HCT116 (cell line): Measurements from ENCODE around the gene PRR5L. TPM values are rescaled to one million over a fixed set of nuclear protein-coding genes. Genes with fewer than 3 reads are reported as not detected.

Experiments used
- ATAC-seq: fragments of 200-7000 bp; cut with Tn5 transposase; 2 replicates; pipeline ENCODE4 v1.9.1; 2020; ENCODE audit warnings: mild to moderate bottlenecking, moderate library complexity
- BruUV-seq: library from RNA; stranded (reverse); fragments of 400-500 nt; replicated peaks from 2 replicates; lab custom pipeline; 2021; lab: Mats Ljungman, UMichigan
- CTCF ChIA-PET: fragments of 300-600 bp; sonication (Branson Sonifier 250); formaldehyde crosslinking; loops from one replicate; lab custom pipeline; 2021; ENCODE audit warnings: antibody characterized with exemption; lab: Charles Lee
- POLR2A ChIA-PET: fragments of 300-600, 350-600 bp; sonication (Branson Sonifier 250); formaldehyde crosslinking; loops from one replicate; lab custom pipeline; 2021; ENCODE audit warnings: antibody characterized with exemption; lab: Charles Lee
- RAD21 ChIA-PET, 2 experiments: fragments of 300-600 bp; sonication (Branson Sonifier 250); formaldehyde crosslinking; loops; one replicate each; lab custom pipeline; 2023; ENCODE audit warnings: low total read pairs in 2 of 2; ENCODE audit not compliant: uncharacterized antibody in 2 of 2, unreplicated experiment in 2 of 2, low non-redundant PET in 1 of 2; lab: Charles Lee
- DNase-seq: peaks from one replicate; pipeline ENCODE4 v3.0.0-alpha.2; 2010; ENCODE audit warnings: low read depth, low spot score
- H2AFZ ChIP-seq: fragments of 200-600 bp; shearing (Covaris generic), sonication (generic); 2 replicates; pipeline ENCODE4 v1.6.1; 2017; ENCODE audit warnings: low read depth, mixed run types, mixed read lengths, antibody characterized with exemption, low read length; ENCODE audit not compliant: poor library complexity, severe bottlenecking
- H3K27ac ChIP-seq: 2 replicates; pipeline ENCODE4 v1.5.1; 2012; ENCODE audit warnings: low read depth, low read length
- H3K27me3 ChIP-seq: fragments of 200-600 bp; sonication (generic); 2 replicates; pipeline ENCODE4 v1.6.1; 2016; ENCODE audit warnings: mixed run types, low read length, mixed read lengths; ENCODE audit not compliant: insufficient read depth
- H3K36me3 ChIP-seq, 2 experiments: fragments of 200-500 bp in 1 of 2; fragments of 200-600 bp in 1 of 2; sonication (Bioruptor generic) in 1 of 2; sonication (generic) in 1 of 2; 2 replicates each; pipeline versions ENCODE4 v1.5.1 to v1.6.1; 2014 to 2016; ENCODE audit warnings: low read length in 2 of 2, inconsistent platforms in 1 of 2, mixed read lengths in 1 of 2, mixed run types in 1 of 2; ENCODE audit not compliant: insufficient read depth in 2 of 2, control insufficient read depth in 1 of 2
- H3K4me1 ChIP-seq, 2 experiments: fragments of 200-600 bp in 1 of 2; sonication (generic) in 1 of 2; 2 replicates each; pipeline versions ENCODE4 v1.5.1 to v1.6.1; 2012 to 2017; ENCODE audit warnings: low read length in 2 of 2, inconsistent platforms in 1 of 2, mild to moderate bottlenecking in 1 of 2, mixed read lengths in 1 of 2, mixed run types in 1 of 2, moderate library complexity in 1 of 2; ENCODE audit not compliant: insufficient read depth in 2 of 2, control insufficient read depth in 1 of 2
- H3K4me2 ChIP-seq: fragments of 200-600 bp; sonication (generic); 2 replicates; pipeline ENCODE4 v1.6.1; 2017; ENCODE audit warnings: mixed run types, low read length, mixed read lengths
- H3K4me3 ChIP-seq, 2 experiments: fragments of 200-600 bp in 1 of 2; sonication (generic) in 1 of 2; replicated peaks in 1 of 2; 2 replicates each; pipeline ENCODE4 v1.5.1; 2011 to 2016; ENCODE audit warnings: low read length in 2 of 2, control low read depth in 1 of 2, low read depth in 1 of 2, mild to moderate bottlenecking in 1 of 2, mixed read lengths in 1 of 2, mixed run types in 1 of 2
- H3K79me2 ChIP-seq: fragments of 200-600 bp; sonication (generic); 2 replicates; pipeline ENCODE4 v1.6.1; 2017; ENCODE audit warnings: mild to moderate bottlenecking, mixed run types, low read length, moderate library complexity, mixed read lengths; ENCODE audit not compliant: insufficient read depth
- H3K9ac ChIP-seq: fragments of 200-600 bp; sonication (generic); 2 replicates; pipeline ENCODE4 v1.6.1; 2016; ENCODE audit warnings: low read length, mixed read lengths
- H3K9me2 ChIP-seq: fragments of 200-600 bp; sonication (generic), shearing (Covaris generic); 2 replicates; pipeline ENCODE4 v1.6.1; 2017; ENCODE audit warnings: mixed run types, mild to moderate bottlenecking, moderate library complexity; ENCODE audit not compliant: insufficient read depth
- H3K9me3 ChIP-seq, 2 experiments: fragments of 200-500 bp in 1 of 2; fragments of 200-600 bp in 1 of 2; sonication (Bioruptor generic) in 1 of 2; sonication (generic) in 1 of 2; 2 replicates each; pipeline ENCODE4 v1.6.1; 2014 to 2017; ENCODE audit warnings: low read length in 2 of 2, mixed read lengths in 2 of 2, inconsistent platforms in 1 of 2, low read depth in 1 of 2, mild to moderate bottlenecking in 1 of 2, mixed run types in 1 of 2, moderate library complexity in 1 of 2; ENCODE audit not compliant: control insufficient read depth in 1 of 2, insufficient read depth in 1 of 2
- H4K20me1 ChIP-seq: fragments of 200-600 bp; sonication (generic), shearing (Covaris generic); 2 replicates; pipeline ENCODE4 v1.6.1; 2017; ENCODE audit warnings: mixed run types, mild to moderate bottlenecking, moderate library complexity; ENCODE audit not compliant: insufficient read depth
- EZH2phosphoT487 ChIP-seq: fragments of 200-600 bp; IDR thresholded peaks from 2 replicates; pipeline ENCODE4 v1.6.1; 2018; ENCODE audit warnings: antibody characterized with exemption, borderline replicate concordance
- FOSL1 ChIP-seq: IDR thresholded peaks from 2 replicates; pipeline ENCODE4 v1.6.1; 2012; ENCODE audit warnings: low read depth
- TCF7L2 ChIP-seq: IDR thresholded peaks from 2 replicates; pipeline ENCODE4 v1.7.0; 2011; ENCODE audit warnings: borderline replicate concordance, inconsistent platforms; ENCODE audit not compliant: insufficient read depth, insufficient read length; ENCODE audit errors: extremely low read depth
- ZNF274 ChIP-seq: fragments of 200-500 bp; sonication (Bioruptor generic); IDR thresholded peaks from 2 replicates; pipeline ENCODE4 v1.6.1; 2014; ENCODE audit warnings: mild to moderate bottlenecking, low read depth, low read length, inconsistent platforms
- intact Hi-C: fragments of 100-400 bp; cut with micrococcal nuclease; formaldehyde crosslinking; loops from 2 replicates; pipeline ENCODE4 v1.10.0; 2022
- total RNA-seq: library from RNA; stranded (reverse); gene quantifications from one replicate; pipeline ENCODE4 v1.2.1, GENCODE V29; 2021; ENCODE audit not compliant: unreplicated experiment
- TF ChIP-seq, protein P1 (sequence below): IDR thresholded peaks from 2 replicates; pipeline ENCODE4 v1.6.1; 2012; ENCODE audit warnings: low read depth

The PRR5L gene
- total RNA-seq, 1 experiment from 2014 or later, result 0.47 TPM

DNA sequence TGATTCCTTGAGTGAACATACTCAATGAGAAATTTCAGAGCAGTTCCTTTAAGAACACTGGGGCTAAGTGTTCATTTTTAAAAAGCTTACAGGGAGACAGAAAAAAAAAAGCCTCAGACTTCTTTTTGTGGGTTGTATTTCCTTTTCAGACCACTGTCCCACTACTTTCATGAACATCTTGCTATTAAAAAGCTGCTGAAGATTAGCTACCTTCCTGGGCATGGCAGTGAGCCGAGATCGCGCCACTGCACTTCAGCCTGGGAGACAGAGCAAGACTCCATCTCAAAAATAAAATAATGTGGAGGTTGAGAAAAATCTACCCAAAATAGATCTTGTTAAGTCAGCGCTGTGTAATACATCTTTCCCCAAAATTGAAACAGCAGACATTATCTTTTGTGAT is 203.2 kb downstream of the PRR5L start (continued):
- TF ChIP-seq, protein P1, sequence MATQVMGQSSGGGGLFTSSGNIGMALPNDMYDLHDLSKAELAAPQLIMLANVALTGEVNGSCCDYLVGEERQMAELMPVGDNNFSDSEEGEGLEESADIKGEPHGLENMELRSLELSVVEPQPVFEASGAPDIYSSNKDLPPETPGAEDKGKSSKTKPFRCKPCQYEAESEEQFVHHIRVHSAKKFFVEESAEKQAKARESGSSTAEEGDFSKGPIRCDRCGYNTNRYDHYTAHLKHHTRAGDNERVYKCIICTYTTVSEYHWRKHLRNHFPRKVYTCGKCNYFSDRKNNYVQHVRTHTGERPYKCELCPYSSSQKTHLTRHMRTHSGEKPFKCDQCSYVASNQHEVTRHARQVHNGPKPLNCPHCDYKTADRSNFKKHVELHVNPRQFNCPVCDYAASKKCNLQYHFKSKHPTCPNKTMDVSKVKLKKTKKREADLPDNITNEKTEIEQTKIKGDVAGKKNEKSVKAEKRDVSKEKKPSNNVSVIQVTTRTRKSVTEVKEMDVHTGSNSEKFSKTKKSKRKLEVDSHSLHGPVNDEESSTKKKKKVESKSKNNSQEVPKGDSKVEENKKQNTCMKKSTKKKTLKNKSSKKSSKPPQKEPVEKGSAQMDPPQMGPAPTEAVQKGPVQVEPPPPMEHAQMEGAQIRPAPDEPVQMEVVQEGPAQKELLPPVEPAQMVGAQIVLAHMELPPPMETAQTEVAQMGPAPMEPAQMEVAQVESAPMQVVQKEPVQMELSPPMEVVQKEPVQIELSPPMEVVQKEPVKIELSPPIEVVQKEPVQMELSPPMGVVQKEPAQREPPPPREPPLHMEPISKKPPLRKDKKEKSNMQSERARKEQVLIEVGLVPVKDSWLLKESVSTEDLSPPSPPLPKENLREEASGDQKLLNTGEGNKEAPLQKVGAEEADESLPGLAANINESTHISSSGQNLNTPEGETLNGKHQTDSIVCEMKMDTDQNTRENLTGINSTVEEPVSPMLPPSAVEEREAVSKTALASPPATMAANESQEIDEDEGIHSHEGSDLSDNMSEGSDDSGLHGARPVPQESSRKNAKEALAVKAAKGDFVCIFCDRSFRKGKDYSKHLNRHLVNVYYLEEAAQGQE, result no peak
- TF ChIP-seq EZH2phosphoT487 (no peak), TCF7L2 (no peak)

DNA sequence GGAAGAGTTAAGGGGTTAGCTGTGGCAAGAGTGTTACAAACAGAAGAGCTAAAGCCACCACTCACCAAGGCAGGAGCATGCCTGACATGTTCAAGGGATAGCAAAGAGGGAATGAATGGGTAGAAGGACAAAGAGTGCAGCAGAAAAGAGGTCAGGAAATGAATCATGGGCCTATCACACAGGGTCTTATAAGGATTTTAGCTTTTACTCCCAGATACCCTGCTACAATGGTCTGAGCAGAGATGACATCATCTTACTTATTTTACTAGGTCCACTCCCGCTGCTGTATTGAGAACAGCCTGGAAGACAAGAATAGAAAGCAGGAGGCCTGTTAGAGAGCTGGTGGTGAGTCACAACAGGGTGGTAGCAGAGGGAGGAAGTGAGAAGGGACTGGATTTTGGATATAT is 204.2 kb downstream of the PRR5L start:
- CTCF ChIA-PET, result interaction anchor here (1.5 to 4.0 kb wide), 2 partner anchors 8 to 9 kb away, joined by 3 to 27 read pairs; no protein-coding TSS in a partner anchor
- H3K9me3 ChIP-seq, result no peaks in the 10 kb centered on the region
- BruUV-seq, result no TSS peak
- H3K79me2 ChIP-seq, result peaks cover 11% of the 10 kb centered on the region; the same call in 1 of the 2 replicates
- no peak overlapping the region for H3K9ac ChIP-seq
- ATAC-seq (peak; percentile 52; the same call in 1 of the 2 replicates), DNase-seq (no peak)
- no peaks in the 10 kb centered on the region for H3K27me3 ChIP-seq
- TF ChIP-seq FOSL1 (peak; percentile 27; the same call in 1 of the 2 replicates), ZNF274 (no peak)
- RAD21 ChIA-PET, result no interaction called here
- H3K27ac ChIP-seq, result no peak overlapping the region
- peaks cover 3 to 10% of the 10 kb centered on the region in 2 experiments; a peak in 2 of 4 replicates for H3K36me3 ChIP-seq
- peak overlapping the region; percentile 29; the same call in 1 of the 2 replicates for H3K4me2 ChIP-seq
- intact Hi-C loops, result no loop called here
- H3K4me3 ChIP-seq, result no peak overlapping the region
- H3K4me1 ChIP-seq, result peaks cover 0 to 13% of the 10 kb centered on the region in 2 experiments; a peak in 2 of 4 replicates
- no peaks in the 10 kb centered on the region for H4K20me1 ChIP-seq
- no peaks in the 10 kb centered on the region for H3K9me2 ChIP-seq
- no peak overlapping the region for H2AFZ ChIP-seq
- POLR2A ChIA-PET, result no interaction called here
